GM12891 (cell line): ENCODE results near the gene HCN2.

Source experiments
- DNase-seq: peaks from one replicate; pipeline ENCODE4 v3.0.0; 2011; ENCODE audit warnings: low spot score; ENCODE audit not compliant: insufficient read length
- FAIRE-seq: peaks from 2 replicates; lab custom pipeline; 2011; peaks lifted over from hg19 to GRCh38; lab: Jason Lieb, UNC
- PAX5 ChIP-seq: IDR thresholded peaks from 2 replicates; pipeline ENCODE4 v1.6.1; 2011; ENCODE audit warnings: low read length, moderate library complexity, mild to moderate bottlenecking; ENCODE audit not compliant: insufficient read depth, severe bottlenecking
- POLR2A ChIP-seq: IDR thresholded peaks from 2 replicates; pipeline ENCODE4 v1.6.1; 2011; ENCODE audit warnings: low read depth, low read length, control low read depth
- POLR2AphosphoS5 ChIP-seq: IDR thresholded peaks from 2 replicates; pipeline ENCODE4 v1.6.1; 2011; ENCODE audit warnings: low read depth, low read length, control low read depth
- POU2F2 ChIP-seq: IDR thresholded peaks from 2 replicates; pipeline ENCODE4 v1.6.1; 2011; ENCODE audit warnings: low read depth, mild to moderate bottlenecking, control low read depth, low read length, moderate library complexity
- SPI1 ChIP-seq: IDR thresholded peaks from 2 replicates; pipeline ENCODE4 v1.6.1; 2011; ENCODE audit warnings: low read depth, low read length, control low read depth
- TAF1 ChIP-seq: IDR thresholded peaks from 2 replicates; pipeline ENCODE4 v1.6.1; 2011; ENCODE audit warnings: low read depth, low read length, control low read depth

HCN2 gene

GRCh38 chr19:638906-639252 lies 49.2 kb downstream of the HCN2 start:
- DNase-seq: no peak
- TF ChIP-seq POU2F2 (no peak), SPI1 (no peak), TAF1 (no peak), POLR2A (no peak), PAX5 (no peak), POLR2AphosphoS5 (no peak)
- FAIRE-seq: no peak

GRCh38 chr19:639253-640160 lies 49.8 kb downstream of the HCN2 start, which contains the start of gene FGF22:
Gene FGF22, plus strand, starts transcription at chr19:639879. Its CDS starts 47 bp downstream, at chr19:639926.
- no peak for TF ChIP-seq TAF1
- TF ChIP-seq POU2F2: no peak
- TF ChIP-seq PAX5: no peak
- TF ChIP-seq SPI1: no peak
- no peak for TF ChIP-seq POLR2AphosphoS5
- TF ChIP-seq POLR2A: no peak
- peak; percentile 65 for FAIRE-seq
- DNase-seq: peak; percentile 98

- DNase-seq (no peak), FAIRE-seq (no peak)
- TF ChIP-seq SPI1: no peak
- no peak for TF ChIP-seq POLR2AphosphoS5
- no peak for TF ChIP-seq POLR2A
- no peak for TF ChIP-seq POU2F2
- no peak for TF ChIP-seq TAF1
- TF ChIP-seq PAX5: no peak
Observed at GRCh38 chr19:640161-640558, 50.5 kb downstream of the HCN2 start.

- DNase-seq (no peak), FAIRE-seq (no peak)
- TF ChIP-seq SPI1 (no peak), PAX5 (no peak), POU2F2 (no peak), TAF1 (no peak), POLR2AphosphoS5 (no peak), POLR2A (no peak)
Observed at GRCh38 chr19:640606-641189, 51.0 kb downstream of the HCN2 start.

- FAIRE-seq: peak; percentile 5
- TF ChIP-seq SPI1: no peak
- no peak for TF ChIP-seq POU2F2
- no peak for TF ChIP-seq PAX5
- no peak for TF ChIP-seq POLR2AphosphoS5
- no peak for TF ChIP-seq TAF1
- no peak for TF ChIP-seq POLR2A
- no peak for DNase-seq
Observed at GRCh38 chr19:641702-642101, 52.0 kb downstream of the HCN2 start.

GRCh38 chr19:642767-643727 lies 53.4 kb downstream of the HCN2 start:
- FAIRE-seq (no peak), DNase-seq (no peak)
- TF ChIP-seq POLR2AphosphoS5: no peak
- no peak for TF ChIP-seq POU2F2
- TF ChIP-seq TAF1: no peak
- TF ChIP-seq PAX5: no peak
- no peak for TF ChIP-seq SPI1
- no peak for TF ChIP-seq POLR2A

GRCh38 chr19:643736-644135 lies 54.1 kb downstream of the HCN2 start:
- no peak for TF ChIP-seq POU2F2
- TF ChIP-seq POLR2A: no peak
- TF ChIP-seq POLR2AphosphoS5: no peak
- no peak for TF ChIP-seq TAF1
- no peak for TF ChIP-seq PAX5
- no peak for TF ChIP-seq SPI1
- FAIRE-seq (no peak), DNase-seq (no peak)

- TF ChIP-seq TAF1: no peak
- TF ChIP-seq SPI1: no peak
- TF ChIP-seq POLR2AphosphoS5: no peak
- TF ChIP-seq PAX5: no peak
- no peak for TF ChIP-seq POU2F2
- no peak for TF ChIP-seq POLR2A
- no peak for FAIRE-seq
Observed at GRCh38 chr19:644363-644762, 54.7 kb downstream of the HCN2 start.

More at GRCh38 chr19:644363-644762, 54.7 kb downstream of the HCN2 start:
- no peak for DNase-seq
